Amniotic stem cell (primary cell): ENCODE data around the gene SLCO3A1.
A peak's percentile ranks its signal among the peaks of the same experiment; 100 is the strongest.
"Not testable (repeated sequence)": the region's sequence is repeated elsewhere in the genome, so short reads cannot be mapped to it uniquely, and the experiment has no call there.

Experiments
- DNase-seq: peaks from one replicate; lab custom pipeline; 2025; lab: John Stamatoyannopoulos, UW

The SLCO3A1 gene

GRCh38 chr15:91940496-91941381 lies 87.2 kb downstream of the SLCO3A1 start:
- DNase-seq, result no peak

DNA sequence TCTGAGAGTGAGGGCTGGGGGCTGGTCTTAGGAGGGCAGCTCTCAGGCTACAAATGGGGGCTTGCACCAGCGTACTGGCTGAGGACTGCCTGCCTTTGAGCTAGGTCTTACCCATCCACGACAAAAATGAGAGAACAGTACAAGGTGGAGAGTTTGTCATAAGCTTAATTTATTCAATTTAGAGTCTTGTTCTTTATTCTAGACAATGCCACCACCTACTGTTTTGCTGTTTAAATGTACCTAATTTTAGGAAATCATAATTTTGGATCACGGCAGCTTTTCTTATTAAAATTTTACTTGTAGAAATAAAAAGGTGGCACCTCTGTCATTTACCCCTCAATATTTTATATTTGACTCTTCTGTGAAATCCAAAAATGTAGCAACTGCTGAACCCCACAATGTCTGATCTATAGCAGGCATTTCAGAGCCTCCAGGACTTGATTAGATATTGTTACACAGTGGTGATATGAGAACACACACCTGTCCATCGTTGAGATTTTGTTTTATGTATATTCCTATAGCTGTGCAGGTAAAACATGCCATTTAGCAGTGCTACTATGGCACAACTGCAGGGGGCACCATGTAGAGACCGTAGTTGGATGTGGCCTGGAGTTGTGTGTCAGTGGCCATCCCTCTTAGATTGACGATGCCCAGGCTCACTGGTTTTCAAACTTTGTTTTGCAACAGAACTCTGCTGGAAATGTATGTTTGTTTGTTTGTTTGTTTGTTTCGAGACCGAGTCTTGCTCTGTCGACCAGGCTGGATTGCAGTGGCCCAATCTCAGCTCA lies 88.6 kb downstream of the SLCO3A1 start:
- no peak for DNase-seq

GRCh38 chr15:91942720-91943394 lies 89.3 kb downstream of the SLCO3A1 start:
- peak; percentile 22 for DNase-seq

GRCh38 chr15:91944331-91944730 lies 90.8 kb downstream of the SLCO3A1 start:
- no peak for DNase-seq

GRCh38 chr15:91945385-91945784 lies 91.9 kb downstream of the SLCO3A1 start:
- DNase-seq, result no peak

GRCh38 chr15:91946075-91946474 lies 92.6 kb downstream of the SLCO3A1 start:
- no peak for DNase-seq

GRCh38 chr15:91946581-91947292 lies 93.2 kb downstream of the SLCO3A1 start:
- DNase-seq, result no peak

- no peak for DNase-seq
These were observed 93.8 kb downstream of the SLCO3A1 start for GRCh38 chr15:91947293-91947679.

DNA sequence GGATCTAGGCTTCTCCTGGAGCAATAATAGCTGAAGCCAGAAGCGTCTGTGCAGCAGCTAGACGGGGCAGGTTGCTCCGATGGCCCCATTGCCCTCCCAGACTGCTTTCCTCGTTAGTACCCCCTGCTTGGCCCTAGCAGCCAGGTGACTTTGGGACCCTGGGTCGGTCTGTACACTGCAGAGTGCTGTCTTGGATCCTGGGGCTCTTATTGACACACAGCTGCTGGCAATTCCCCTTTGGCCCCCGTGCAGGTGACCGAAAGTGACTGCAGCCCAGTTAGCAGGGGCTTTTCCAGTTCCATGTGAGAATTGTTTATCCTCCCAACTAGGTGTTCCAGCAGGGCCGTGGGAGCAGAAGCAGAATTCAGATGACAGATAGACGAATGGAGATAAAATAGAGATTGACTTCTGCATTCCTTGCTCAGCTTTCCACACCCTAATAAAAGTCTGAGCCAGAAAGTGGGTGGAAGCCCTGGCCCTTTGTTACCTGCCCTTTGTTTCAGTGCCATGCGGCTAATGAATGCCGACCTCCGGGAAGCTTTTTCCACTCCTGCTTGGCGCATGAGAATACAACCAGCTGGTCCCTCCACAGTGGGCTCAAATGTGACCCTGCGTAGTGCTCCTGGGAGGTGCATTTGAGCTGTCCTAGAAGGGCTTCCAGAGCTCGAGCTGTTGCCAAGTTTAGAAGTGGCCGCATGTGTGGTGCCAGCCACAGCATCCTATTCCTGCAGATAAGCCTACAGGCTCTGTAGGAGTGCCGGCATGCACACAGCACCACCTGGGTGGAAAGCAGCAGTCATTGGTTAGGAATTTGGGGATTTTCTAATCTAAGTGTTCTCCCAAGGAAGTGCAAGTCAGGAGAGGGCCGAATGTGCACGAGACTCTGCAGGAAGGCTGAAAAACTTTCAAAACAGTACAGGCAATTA lies 94.4 kb downstream of the SLCO3A1 start:
- DNase-seq, result no peak

DNA sequence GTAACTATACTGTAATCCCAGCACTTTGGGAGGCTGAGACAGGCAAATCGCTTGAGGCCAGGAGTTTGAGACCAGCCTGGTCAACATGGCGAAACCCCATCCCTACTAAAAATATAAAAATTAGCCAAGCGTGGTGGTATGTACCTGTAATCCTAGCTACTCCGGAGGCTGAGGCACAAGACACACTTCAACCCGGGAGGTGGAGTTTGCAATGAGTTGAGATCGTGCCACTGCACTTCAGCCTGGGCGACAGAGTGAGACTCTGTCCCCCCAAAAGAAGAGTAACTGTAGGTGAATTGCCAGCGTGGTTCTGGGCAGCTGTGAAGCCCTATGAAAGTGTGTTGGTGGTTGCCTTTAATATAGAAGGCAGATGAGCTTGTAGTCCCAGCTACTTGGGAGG lies 95.9 kb downstream of the SLCO3A1 start:
- no peak for DNase-seq

- no peak for DNase-seq
These were observed 96.5 kb downstream of the SLCO3A1 start for GRCh38 chr15:91950054-91950453.

DNA sequence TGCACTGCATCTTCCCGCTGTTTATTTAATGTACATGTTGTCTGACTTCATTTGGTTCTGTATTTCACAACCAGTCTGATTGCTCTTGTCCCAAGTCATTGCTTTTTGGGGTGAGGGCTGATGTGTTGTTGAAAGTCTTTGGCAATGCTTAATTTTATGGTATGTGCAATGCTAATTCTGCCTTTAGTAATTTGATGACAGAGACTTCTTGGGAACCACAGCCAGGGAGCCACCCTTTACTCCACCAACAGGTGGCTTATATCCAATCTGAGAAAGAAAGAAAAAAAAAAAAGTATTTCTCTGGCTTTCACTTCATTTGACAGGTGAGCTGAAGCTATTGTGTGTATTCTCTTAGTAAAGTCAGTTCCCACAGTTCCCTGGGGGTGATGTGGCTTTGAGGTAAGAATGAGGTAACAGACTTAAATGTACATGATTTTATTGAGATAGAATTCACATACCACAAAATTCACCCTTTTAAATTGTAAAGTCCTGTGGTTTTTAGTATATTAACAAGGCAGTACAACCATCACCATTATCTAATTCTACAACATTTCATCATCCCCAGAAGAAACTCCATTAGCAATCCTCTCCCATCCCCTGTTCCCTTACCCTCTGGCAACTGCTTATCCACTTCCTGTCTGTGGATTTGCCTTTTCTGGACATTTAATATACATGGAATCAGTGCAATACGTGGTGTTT lies 97.3 kb downstream of the SLCO3A1 start:
- DNase-seq, result no peak

DNA sequence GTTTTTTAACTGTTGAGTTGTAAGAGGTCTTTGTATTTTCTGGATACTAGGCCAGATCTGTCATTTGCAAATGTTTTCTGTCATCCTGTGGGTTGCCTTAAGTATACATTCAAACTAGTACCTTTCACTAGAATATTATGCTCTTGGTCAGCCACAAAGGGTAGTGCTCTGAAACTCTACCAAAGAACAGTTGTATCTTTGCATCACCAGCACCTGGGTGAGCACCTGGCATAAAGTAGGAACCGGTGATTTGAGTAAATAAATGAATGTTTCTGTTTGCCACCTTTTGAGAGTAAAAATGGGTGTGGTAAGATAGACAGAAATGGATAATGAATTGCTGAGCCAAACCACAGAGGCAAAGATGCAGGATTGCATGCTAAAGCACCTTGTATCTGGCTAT lies 98.7 kb downstream of the SLCO3A1 start:
- no peak for DNase-seq

- DNase-seq, result no peak
These were observed 99.9 kb downstream of the SLCO3A1 start for GRCh38 chr15:91953432-91953831.

DNA sequence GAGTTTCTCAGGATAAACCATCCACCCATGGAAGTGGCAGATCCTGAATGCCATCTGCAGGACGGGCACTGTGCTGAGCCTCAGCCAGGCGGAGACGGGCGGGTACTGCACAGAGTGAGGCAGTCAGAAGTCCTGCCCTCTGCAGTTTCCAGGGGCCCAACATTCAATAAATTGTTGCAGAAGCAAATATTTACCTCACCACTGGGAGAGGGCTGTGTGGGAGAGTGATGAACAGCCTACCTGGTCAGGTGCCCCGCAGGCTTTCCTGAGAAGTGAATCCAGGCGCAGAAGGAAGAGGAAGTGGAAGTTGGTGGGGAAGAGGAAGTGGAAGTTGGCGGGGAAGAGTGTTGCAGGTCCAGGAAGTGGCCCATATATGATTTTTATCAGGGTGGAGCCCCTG lies 100.8 kb downstream of the SLCO3A1 start:
- DNase-seq, result no peak

DNA sequence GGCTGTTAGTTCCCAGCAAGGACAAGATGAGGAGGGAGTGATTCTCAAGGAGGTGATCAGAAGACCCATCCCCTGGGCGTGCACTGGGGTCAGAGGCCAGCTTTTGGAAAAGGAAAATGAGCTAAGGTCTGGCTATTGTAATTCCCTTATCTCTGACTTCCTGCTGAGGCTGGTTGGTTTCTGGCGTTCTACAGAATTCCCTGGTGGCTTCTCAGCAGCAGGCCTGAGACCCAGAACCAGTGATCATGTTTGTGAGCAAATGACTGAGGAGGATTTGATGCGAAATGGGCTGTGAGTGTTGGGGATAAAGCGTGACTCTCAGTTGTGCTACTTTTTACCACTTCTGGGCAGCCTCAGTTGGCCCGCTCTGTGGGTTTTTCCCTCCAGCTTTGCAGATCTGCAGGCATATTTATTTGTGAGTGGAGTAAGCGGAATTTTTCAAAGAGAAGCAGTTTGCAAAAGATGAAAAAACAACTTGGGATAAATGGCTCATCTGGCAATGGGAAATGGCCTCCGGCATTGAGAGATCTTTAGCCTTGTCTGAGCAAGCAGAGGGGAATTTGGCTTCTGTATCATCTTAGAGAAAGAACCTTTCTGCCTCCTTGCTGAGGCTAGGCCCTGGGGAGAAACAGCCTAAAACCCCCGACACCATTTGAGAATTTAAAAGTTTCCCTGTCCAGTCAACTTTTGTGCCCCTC lies 102.7 kb downstream of the SLCO3A1 start:
- DNase-seq, result peak; percentile 82

- no peak for DNase-seq
These were observed 107.8 kb downstream of the SLCO3A1 start for GRCh38 chr15:91961357-91961756.

- DNase-seq, result not testable (repeated sequence)
These were observed 110.2 kb downstream of the SLCO3A1 start for GRCh38 chr15:91963747-91964146.

DNA sequence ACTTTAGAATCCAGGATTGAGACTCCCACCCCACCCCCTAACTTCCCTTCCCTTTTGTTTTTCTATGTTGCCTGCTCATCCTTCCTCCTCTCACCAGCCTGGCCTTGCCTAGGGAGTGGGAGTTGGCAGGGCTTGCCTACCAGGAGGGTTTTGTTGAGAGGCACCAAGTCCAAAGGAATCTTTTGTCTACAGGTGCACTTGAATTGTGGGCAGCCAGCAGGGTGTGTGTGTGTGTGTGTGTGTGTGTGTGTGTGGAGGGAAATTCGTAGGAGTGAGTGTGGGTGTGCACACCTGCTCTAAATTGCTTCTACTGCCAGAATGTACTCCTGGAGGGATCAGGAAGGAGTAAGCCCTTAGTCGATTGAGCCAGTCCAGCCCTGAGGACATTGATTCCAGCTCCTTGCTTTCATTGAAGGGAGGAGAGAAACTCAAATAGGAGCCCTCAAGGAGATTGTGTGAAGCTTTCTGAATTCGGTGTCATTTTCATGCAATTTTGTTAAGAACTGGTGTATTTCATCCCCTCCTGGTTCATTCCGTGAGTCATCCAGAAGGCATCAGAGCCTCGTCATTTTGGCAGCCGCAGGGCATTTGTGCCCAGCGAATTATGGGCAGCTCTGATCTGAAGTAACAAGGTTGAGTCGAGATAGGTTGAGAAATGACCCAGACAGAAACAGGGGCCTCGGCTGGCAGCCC lies 112.1 kb downstream of the SLCO3A1 start:
- peak; percentile 66 for DNase-seq
